OCI-LY3 (cell line): ENCODE results near the gene IAPP.
"Not testable (repeated sequence)": the region's sequence is repeated elsewhere in the genome, so short reads cannot be mapped to it uniquely, and the experiment has no call there.

ENCODE experiments used
- H2AFZ ChIP-seq: fragments of 200-600, 300-600 bp; shearing (Covaris generic); 2 replicates; pipeline ENCODE4 v1.6.0; 2014; ENCODE audit warnings: antibody characterized with exemption, low read depth, low read length
- H3K27ac ChIP-seq: fragments of 200-600, 300-600 bp; sonication (generic); 2 replicates; pipeline ENCODE4 v1.5.1; 2014; ENCODE audit warnings: mild to moderate bottlenecking, low read length, moderate library complexity, mixed read lengths
- H3K27me3 ChIP-seq: fragments of 200-600, 300-600 bp; sonication (generic); 2 replicates; pipeline ENCODE4 v1.6.1; 2014; ENCODE audit warnings: low read depth, low read length, mixed read lengths
- H3K36me3 ChIP-seq: fragments of 200-600, 300-600 bp; sonication (generic); replicated peaks from 2 replicates; pipeline ENCODE3; 2014; ENCODE audit warnings: low read depth, low read length, mixed read lengths
- H3K4me1 ChIP-seq: fragments of 300-600, 200-600 bp; sonication (generic); 2 replicates; pipeline ENCODE4 v1.6.1; 2014; ENCODE audit warnings: low read length, mixed read lengths
- H3K4me2 ChIP-seq: fragments of 200-600, 300-600 bp; sonication (generic); 2 replicates; pipeline ENCODE4 v1.6.1; 2014; ENCODE audit warnings: low read length, mixed read lengths
- H3K4me3 ChIP-seq: fragments of 300-600, 200-600 bp; sonication (generic); 2 replicates; pipeline ENCODE4 v1.5.1; 2014; ENCODE audit warnings: antibody characterized with exemption, mild to moderate bottlenecking, low read length, moderate library complexity
- H3K79me2 ChIP-seq: fragments of 300-600, 200-600 bp; shearing (Covaris generic); 2 replicates; pipeline ENCODE4 v1.6.1; 2014; ENCODE audit warnings: mild to moderate bottlenecking, low read length, mixed read lengths
- H3K9ac ChIP-seq: fragments of 300-600, 200-600 bp; shearing (Covaris generic); 2 replicates; pipeline ENCODE4 v1.6.0; 2014; ENCODE audit warnings: mild to moderate bottlenecking, low read length, moderate library complexity
- H3K9me3 ChIP-seq: fragments of 200-600, 300-600 bp; shearing (Covaris generic); 2 replicates; pipeline ENCODE4 v1.6.1; 2014; ENCODE audit warnings: low read length, mixed read lengths; ENCODE audit not compliant: insufficient read depth
- H4K20me1 ChIP-seq: fragments of 200-600, 300-600 bp; sonication (generic); 2 replicates; pipeline ENCODE4 v1.6.1; 2016; ENCODE audit warnings: low read length, mixed read lengths; ENCODE audit not compliant: insufficient read depth
- CTCF ChIP-seq: fragments of 200-600, 300-600 bp; sonication (generic); IDR thresholded peaks from 2 replicates; pipeline ENCODE4 v1.5.1; 2014; ENCODE audit warnings: antibody characterized with exemption, low read length, low read depth
- EZH2phosphoT487 ChIP-seq: fragments of 200-600 bp; shearing (Covaris generic); IDR thresholded peaks from 2 replicates; pipeline ENCODE4 v1.6.1; 2018; ENCODE audit warnings: antibody characterized with exemption, mixed run types, low read depth

IAPP gene

GRCh38 chr12:21416511-21417121, 43.9 kb downstream of the IAPP start:
- no peaks in the 10 kb centered on the region for H3K79me2 ChIP-seq
- no peak overlapping the region for H3K27ac ChIP-seq
- no peak overlapping the region for H3K9ac ChIP-seq
- no peaks in the 10 kb centered on the region for H4K20me1 ChIP-seq
- H2AFZ ChIP-seq: no peak overlapping the region
- no peaks in the 10 kb centered on the region for H3K9me3 ChIP-seq
- TF ChIP-seq EZH2phosphoT487 (no peak), CTCF (no peak)
- no peaks in the 10 kb centered on the region for H3K36me3 ChIP-seq
- no peak overlapping the region for H3K4me3 ChIP-seq
- H3K27me3 ChIP-seq: no peaks in the 10 kb centered on the region
- no peaks in the 10 kb centered on the region for H3K4me1 ChIP-seq
- no peak overlapping the region for H3K4me2 ChIP-seq

DNA sequence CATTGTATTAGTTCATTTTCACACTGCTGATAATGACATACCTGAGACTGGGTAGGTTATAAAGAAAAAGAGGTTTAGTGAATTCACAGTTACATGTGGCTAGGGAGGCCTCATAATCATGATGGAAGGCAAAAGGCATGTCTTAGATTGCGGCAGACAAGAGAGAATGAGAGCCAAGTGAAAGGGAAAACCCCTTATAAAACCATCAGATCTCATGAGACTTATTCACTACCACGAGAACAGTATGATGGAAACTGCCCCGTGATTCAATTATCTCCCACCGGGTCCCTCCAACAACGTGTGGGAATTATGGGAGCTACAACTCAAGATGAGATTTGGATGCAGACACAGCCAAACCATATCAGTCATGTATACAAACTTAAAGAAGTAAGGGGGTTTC, 45.7 kb downstream of the IAPP start:
- not testable (repeated sequence) for H3K4me3 ChIP-seq, H3K4me1 ChIP-seq, H3K27me3 ChIP-seq, H3K27ac ChIP-seq, H3K4me2 ChIP-seq, H3K36me3 ChIP-seq, H3K9me3 ChIP-seq, H4K20me1 ChIP-seq, H3K79me2 ChIP-seq, H3K9ac ChIP-seq, H2AFZ ChIP-seq

DNA sequence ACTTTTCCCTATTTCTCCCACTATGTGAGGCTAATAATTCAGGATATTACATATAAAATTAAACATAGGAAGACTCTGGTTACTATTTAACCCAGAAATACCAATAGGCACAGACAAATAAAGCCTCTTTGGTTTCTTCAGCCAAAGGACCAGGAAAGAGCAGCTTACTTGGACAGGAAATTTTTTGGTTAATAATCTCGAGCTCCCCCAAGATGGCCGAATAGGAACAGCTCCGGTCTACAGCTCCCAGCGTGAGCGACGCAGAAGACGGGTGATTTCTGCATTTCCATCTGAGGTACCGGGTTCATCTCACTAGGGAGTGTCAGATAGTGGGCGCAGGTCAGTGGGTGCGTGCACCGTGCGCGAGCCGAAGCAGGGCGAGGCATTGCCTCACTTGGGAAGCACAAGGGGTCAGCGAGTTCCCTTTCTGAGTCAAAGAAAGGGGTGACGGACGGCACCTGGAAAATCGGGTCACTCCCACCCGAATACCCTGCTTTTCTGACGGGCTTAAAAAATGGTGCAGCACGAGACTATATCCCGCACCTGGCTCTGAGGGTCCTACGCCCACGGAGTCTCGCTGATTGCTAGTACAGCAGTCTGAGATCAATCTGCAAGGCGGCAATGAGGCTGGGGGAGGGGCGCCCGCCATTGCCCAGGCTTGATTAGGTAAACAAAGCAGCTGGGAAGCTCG, 46.5 kb downstream of the IAPP start:
- not testable (repeated sequence) for H3K4me3 ChIP-seq, H3K36me3 ChIP-seq, H3K27me3 ChIP-seq, H3K4me2 ChIP-seq, H3K9ac ChIP-seq, H3K9me3 ChIP-seq, H3K79me2 ChIP-seq, H2AFZ ChIP-seq, H4K20me1 ChIP-seq, H3K27ac ChIP-seq, H3K4me1 ChIP-seq

- H3K4me2 ChIP-seq: no peak overlapping the region
These were observed 55.5 kb downstream of the IAPP start for GRCh38 chr12:21428241-21428640.

More at GRCh38 chr12:21428241-21428640, 55.5 kb downstream of the IAPP start:
- Histone ChIP-seq H3K27ac (no peak overlapping the region), H3K9me3 (no peaks in the 10 kb centered on the region), H3K79me2 (no peaks in the 10 kb centered on the region), H3K9ac (no peak overlapping the region), H3K4me1 (no peaks in the 10 kb centered on the region), H4K20me1 (no peaks in the 10 kb centered on the region), H3K36me3 (no peaks in the 10 kb centered on the region), H3K27me3 (no peaks in the 10 kb centered on the region), H2AFZ (no peak overlapping the region), H3K4me3 (no peak overlapping the region)
- TF ChIP-seq CTCF (no peak), EZH2phosphoT487 (no peak)
